Lower lobe of right lung (tissue), 2 donors: ENCODE measurements around the gene UNK. TPM values are rescaled to one million over a fixed set of nuclear protein-coding genes. Genes with fewer than 3 reads are reported as not detected.
A peak's percentile ranks its signal among the peaks of the same experiment; 100 is the strongest.

Experiments used
- ATAC-seq, 2 donors: fragments of 200-7000 bp; cut with Tn5 transposase; one replicate each; pipeline ENCODE4 v1.9.1; 2020 to 2022; ENCODE audit warnings: mild to moderate bottlenecking in 2 of 2, moderate library complexity in 2 of 2
- DNase-seq: peaks from one replicate; pipeline ENCODE4 v3.0.0-alpha.2; 2020
- H3K27ac ChIP-seq: fragments of 200-600 bp; one replicate; pipeline ENCODE4 v1.8.0; 2022
- H3K27me3 ChIP-seq: fragments of 200-600 bp; one replicate; pipeline ENCODE4 v1.8.0; 2022; ENCODE audit warnings: low read depth
- H3K36me3 ChIP-seq: fragments of 200-600 bp; one replicate; pipeline ENCODE4 v1.8.0; 2022; ENCODE audit warnings: mild to moderate bottlenecking
- H3K4me1 ChIP-seq: fragments of 200-600 bp; one replicate; pipeline ENCODE4 v1.8.0; 2022
- H3K4me3 ChIP-seq: fragments of 200-600 bp; one replicate; pipeline ENCODE4 v1.8.0; 2022; ENCODE audit warnings: mild to moderate bottlenecking
- H3K9me3 ChIP-seq: fragments of 200-600 bp; one replicate; pipeline ENCODE4 v1.8.0; 2022
- CTCF ChIP-seq: fragments of 200-600 bp; IDR thresholded peaks from one replicate; pipeline ENCODE4 v1.8.0; 2022; ENCODE audit warnings: antibody characterized with exemption, mild to moderate bottlenecking
- intact Hi-C: fragments of 100-400 bp; cut with DNase I; formaldehyde crosslinking; loops from one replicate; pipeline ENCODE4 v1.11.0; 2022
- total RNA-seq: library from RNA; stranded (reverse); fragmentation: NEBNext Ultra II Directional; extraction: Animal tissue kit (Norgen Biotek cat#: 25700); gene quantifications from one replicate; pipeline ENCODE4 v1.2.1, GENCODE V29; 2021
- donor health status: DM: no; HTN: yes; CAD: no; lungs with severe emphysema.

UNK gene
- total RNA-seq, 1 donor from 2014 or later = 31.1 TPM

- intact Hi-C loops = no loop called here
- peak overlapping the region; percentile 98 for H3K27ac ChIP-seq
- DNase-seq (no peak), ATAC-seq (no peak)
- H3K9me3 ChIP-seq = no peaks in the 10 kb centered on the region
- H3K36me3 ChIP-seq = peaks cover 36% of the 10 kb centered on the region
- peaks cover 48% of the 10 kb centered on the region for H3K4me1 ChIP-seq
- no peak for TF ChIP-seq CTCF
- H3K27me3 ChIP-seq = no peaks in the 10 kb centered on the region
- no peak overlapping the region for H3K4me3 ChIP-seq
Observed at GRCh38 chr17:75779987-75780889, 4.4 kb upstream of the UNK start.

- intact Hi-C loops = no loop called here
- H3K36me3 ChIP-seq = peaks cover 8% of the 10 kb centered on the region
Observed at GRCh38 chr17:75783069-75783783, 1.4 kb upstream of the UNK start.

GRCh38 chr17:75783803-75784472, 668 bp upstream of the UNK start:
- peak in 1 of 2 donors; percentile 0 for ATAC-seq
- no peaks in the 10 kb centered on the region for H3K27me3 ChIP-seq
- H3K4me3 ChIP-seq = peak overlapping the region; percentile 59
- peak overlapping the region; percentile 97 for H3K27ac ChIP-seq
- peaks cover 1% of the 10 kb centered on the region for H3K36me3 ChIP-seq
- H3K4me1 ChIP-seq = peaks cover 45% of the 10 kb centered on the region
- DNase-seq = peak; percentile 61
- intact Hi-C loops = no loop called here
- no peak for TF ChIP-seq CTCF
- H3K9me3 ChIP-seq = no peaks in the 10 kb centered on the region

More at GRCh38 chr17:75783069-75783783, 1.4 kb upstream of the UNK start:
- H3K27me3 ChIP-seq = no peaks in the 10 kb centered on the region
- DNase-seq (no peak), ATAC-seq (no peak)
- peaks cover 45% of the 10 kb centered on the region for H3K4me1 ChIP-seq
- H3K9me3 ChIP-seq = no peaks in the 10 kb centered on the region
- peak overlapping the region; percentile 59 for H3K4me3 ChIP-seq
- peak overlapping the region; percentile 97 for H3K27ac ChIP-seq
- TF ChIP-seq CTCF = peak; percentile 66

- DNase-seq = peak; percentile 93
- H3K4me3 ChIP-seq = peak overlapping the region; percentile 59
- peaks cover 45% of the 10 kb centered on the region for H3K4me1 ChIP-seq
- no peaks in the 10 kb centered on the region for H3K36me3 ChIP-seq
- no peaks in the 10 kb centered on the region for H3K9me3 ChIP-seq
- TF ChIP-seq CTCF = no peak
- H3K27me3 ChIP-seq = no peaks in the 10 kb centered on the region
- intact Hi-C loops = no loop called here
- ATAC-seq = peak; percentile 93 to 96
- H3K27ac ChIP-seq = peak overlapping the region; percentile 97
Observed at GRCh38 chr17:75785016-75785890, 647 bp downstream of the UNK start.
